Mammary epithelial cell (primary cell): Measurements from ENCODE around the gene PIP.

Experiments
- CTCF ChIP-seq, 2 donors: IDR thresholded peaks in 1 of 2; conservative IDR thresholded peaks in 1 of 2; 2 replicates each; pipeline ENCODE4 v1.5.1; 2011 to 2012; ENCODE audit warnings: inconsistent platforms in 2 of 2, low read length in 2 of 2, mild to moderate bottlenecking in 2 of 2, control low read depth in 1 of 2, low read depth in 1 of 2; ENCODE audit not compliant: insufficient read depth in 1 of 2; ENCODE audit errors: extremely low read depth in 1 of 2
- EZH2 ChIP-seq: IDR thresholded peaks from 2 replicates; pipeline ENCODE4 v1.6.1; 2012; ENCODE audit warnings: low read length, inconsistent platforms, borderline replicate concordance

- TF ChIP-seq CTCF (conservative IDR thresholded peaks at IDR 0.05 in 1 of 2, IDR thresholded peaks at IDR 0.05 in 1 of 2; ENCODE audit: extremely low read depth in 1 of 2, insufficient read depth in 1 of 2, low read depth in 1 of 2, low read length in 2 of 2) (no peak), EZH2 (no peak)
Observed at GRCh38 chr7:143183024-143183423, 51.1 kb downstream of the PIP start, which contains the start of gene TAS2R39.
